ENCODE data around the gene SPTSSA.
"Not testable (repeated sequence)": the region's sequence is repeated elsewhere in the genome, so short reads cannot be mapped to it uniquely, and the experiment has no call there.

Gene SPTSSA

DNA sequence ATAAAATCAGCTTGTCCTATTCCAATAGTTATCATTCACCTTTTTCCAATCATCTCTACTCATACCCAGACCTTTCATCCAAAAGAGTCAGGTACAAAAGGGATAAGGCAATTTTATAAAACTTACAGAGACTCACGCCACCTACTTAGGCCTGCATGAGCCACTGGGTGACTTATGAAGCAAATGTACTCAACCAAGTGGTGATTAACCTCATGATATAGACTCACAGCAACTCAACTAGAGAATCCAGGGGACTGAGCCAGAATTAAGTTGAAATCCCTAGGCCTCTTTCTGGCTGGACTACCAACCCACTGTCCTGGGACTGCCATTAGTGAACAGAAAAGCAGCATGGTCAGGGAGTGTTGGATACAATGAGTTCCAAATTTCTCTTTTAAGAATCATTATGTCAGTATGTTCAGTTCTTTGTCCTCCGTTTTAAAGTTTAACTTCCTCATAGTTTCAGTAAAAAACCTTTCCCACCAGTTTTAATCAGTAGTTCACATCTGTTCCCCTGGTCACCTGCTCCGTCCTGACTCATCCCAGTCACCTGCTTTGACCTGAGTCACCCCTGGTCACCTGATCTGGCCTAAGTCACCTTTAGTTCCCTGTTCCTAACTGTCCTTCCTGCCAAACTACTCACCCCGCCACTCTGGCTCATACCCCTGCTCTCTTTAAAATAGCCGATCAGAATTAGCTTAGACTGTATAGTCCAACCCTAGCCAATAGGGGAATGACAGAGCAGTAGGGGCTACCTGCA lies 36.8 kb downstream of the SPTSSA start:
- DNase-seq = no peak

DNA sequence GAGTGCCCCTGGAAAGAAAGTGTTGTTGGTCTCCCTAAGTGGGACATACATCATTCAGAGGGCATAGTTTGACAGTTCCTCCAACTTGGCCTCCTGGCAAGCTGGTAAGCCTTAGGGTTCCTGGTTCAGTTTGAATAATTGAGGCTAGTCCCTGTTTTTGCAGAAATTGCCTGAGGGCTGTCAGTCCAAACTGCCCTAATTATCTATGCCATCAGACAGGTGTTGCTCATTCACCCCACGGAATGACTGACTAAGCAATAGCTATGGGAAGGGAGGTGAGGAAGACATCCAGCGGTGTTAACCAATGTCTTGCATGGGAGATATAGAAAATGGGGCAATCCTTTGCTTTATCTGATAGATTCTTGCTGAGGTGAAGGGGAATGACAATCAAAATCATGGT lies 37.6 kb downstream of the SPTSSA start:
- no peak for DNase-seq

DNA sequence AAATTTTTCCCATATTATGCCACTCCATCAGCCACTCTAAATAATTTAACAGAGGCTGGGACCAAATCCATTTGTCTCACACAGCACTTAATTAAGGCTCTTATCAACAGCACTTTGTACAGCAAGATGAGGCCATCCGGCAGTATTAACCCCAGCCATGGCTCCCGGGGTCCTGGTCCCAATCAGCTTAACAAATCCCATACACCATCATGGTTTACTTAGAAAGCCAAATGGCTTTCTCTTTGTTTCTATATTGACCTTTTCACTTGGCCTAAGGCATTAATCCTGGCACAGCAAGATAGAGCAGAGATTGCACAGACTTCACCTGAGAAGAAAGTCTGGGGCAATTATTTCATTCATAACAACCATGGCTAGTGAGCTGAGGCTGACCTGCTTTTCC lies 38.6 kb downstream of the SPTSSA start:
- DNase-seq = no peak

DNA sequence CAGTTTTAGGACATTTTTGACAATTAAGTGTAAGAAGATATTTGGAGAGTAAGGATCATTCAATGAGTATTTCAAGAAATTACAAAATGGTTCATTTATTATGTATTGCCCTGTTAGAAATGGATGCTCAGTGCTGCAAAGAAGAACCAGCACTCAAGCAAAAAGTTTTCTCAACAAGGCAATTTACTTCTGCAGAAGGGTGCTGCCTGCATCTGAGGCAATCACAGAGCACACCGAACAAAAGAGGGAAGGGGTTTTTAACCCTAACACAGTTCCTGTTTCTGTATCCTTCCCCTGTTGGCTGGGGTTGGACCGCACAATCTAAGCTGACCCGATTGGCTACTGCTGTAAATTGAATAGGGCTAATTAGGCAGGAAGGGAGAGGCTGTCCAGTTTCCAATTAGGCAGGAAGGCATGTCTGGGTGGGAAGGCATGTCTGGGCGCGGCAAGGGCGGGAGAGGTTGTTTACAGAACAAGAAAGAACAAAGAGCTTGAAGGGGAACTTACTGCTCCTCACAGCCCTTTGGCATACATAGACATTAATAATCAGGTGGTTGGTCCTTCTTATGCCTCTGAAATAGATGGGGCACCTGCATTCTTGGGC lies 41.4 kb downstream of the SPTSSA start:
- no peak for DNase-seq

DNA sequence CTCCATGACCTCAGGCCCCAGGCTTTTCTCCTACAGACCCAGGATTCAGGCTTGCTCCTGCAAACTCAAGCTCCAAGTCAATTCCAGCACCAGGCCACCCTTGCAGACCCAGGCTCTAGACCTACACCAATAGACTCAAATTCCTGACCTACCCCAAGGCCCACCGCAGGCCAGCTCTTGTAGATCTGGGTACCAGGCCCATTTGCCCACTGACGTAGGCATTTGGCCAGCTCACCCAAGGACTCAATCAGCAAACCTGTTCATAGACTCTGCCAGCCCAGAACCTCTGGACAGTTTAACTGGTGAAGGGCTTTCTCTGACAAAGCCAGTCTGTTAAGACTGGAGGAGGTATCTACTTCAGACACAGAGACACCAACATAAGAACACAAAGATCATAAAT lies 52.3 kb downstream of the SPTSSA start:
- DNase-seq = no peak

GRCh38 chr14:34407951-34408350 lies 54.1 kb downstream of the SPTSSA start:
- DNase-seq = no peak

GRCh38 chr14:34404416-34404815 lies 57.6 kb downstream of the SPTSSA start:
- no peak for DNase-seq

GRCh38 chr14:34403646-34404045 lies 58.4 kb downstream of the SPTSSA start:
- DNase-seq = no peak

DNA sequence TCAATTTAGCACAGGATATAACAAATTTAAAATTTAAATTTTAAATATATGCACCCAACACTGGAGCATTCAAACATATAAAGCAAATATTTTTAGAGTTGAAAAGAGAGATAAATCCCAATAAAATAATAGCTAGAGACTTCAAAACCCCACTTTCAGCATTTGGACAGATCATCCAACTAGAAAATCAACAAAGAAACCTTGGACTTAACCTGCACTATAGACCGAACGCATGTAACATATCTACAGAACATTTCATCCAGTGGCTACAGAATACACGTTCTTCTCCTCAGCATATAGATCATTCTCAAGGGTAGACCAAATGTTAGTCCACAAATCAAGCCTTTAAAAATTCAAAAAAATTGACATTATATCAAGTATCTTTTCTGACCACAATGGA lies 64.0 kb downstream of the SPTSSA start:
- DNase-seq = no peak

- peak; percentile 8 for DNase-seq
Measured at GRCh38 chr14:34387974-34388516, 74.0 kb downstream of the SPTSSA start.

DNA sequence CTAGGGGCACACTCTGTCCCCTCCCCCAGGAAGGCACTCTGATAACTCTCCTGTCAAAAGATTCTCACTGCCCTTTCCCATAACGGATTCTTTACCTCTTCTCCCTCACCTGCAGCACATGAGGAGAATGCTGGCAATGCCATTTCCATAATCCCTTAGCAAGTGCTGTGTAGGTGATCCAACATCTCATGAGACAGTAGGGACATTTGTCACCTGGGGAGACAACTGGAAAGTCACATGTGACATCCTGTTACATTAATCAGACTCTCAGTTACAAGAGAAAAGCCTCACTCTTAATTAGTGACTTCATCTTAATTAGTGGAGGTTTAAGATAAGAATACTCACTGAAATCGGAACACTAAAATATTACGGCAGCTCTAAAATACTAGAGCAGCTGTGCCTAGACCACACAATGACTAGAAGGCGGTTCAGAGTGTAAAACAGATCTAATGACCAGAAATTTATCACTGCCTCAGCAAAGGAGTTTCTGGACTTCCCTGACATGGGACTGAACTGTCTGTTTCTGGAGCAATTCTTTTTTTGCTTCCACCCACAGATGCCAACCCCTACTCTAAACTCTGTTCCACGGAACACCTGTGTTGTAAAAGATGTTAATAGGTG lies 75.1 kb downstream of the SPTSSA start:
- no peak for DNase-seq

GRCh38 chr14:34385881-34386280 lies 76.2 kb downstream of the SPTSSA start:
- not testable (repeated sequence) for DNase-seq

DNA sequence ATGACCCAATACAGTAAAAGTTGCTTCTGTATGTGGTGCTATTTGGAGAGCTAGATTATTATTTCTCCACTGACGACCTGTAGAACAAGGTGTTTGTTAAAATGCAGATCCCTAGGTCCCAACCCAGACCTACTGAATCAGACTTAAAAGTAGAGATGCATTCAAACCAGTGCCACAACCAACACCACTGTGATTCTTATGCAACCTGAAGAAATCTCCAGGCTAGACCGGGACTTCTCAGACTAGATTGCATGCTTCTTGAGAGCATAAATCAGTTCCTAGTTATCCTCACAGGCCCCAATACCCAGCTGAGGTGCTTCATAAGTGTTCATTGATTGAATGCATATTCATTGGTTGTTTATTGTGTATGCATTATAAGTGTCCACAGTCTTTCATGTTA lies 78.2 kb downstream of the SPTSSA start:
- DNase-seq = no peak
